ENCODE measurements around the gene OR10C1. TPM values are rescaled to one million over a fixed set of nuclear protein-coding genes. Genes with fewer than 3 reads are reported as not detected.

OR10C1 gene
- total RNA-seq, 1 experiment from 2014 or later = not detected

- no peak overlapping the region for H3K23ac ChIP-seq (ENCODE audit: insufficient read length, low read depth, low read length)
- H3K79me1 ChIP-seq (ENCODE audit: insufficient read depth, low read depth, low read length, poor library complexity, severe bottlenecking) = no peaks in the 10 kb centered on the region
- no peaks in the 10 kb centered on the region for H3K79me2 ChIP-seq (ENCODE audit: insufficient read depth, low read length)
- no peaks in the 10 kb centered on the region for H3K27me3 ChIP-seq (ENCODE audit: insufficient read depth, low read length)
- Mint-ChIP-seq H3K9me3 (peaks cover 3% of the 10 kb centered on the region in 2 experiments; a peak in 3 of 5 replicates), H3K4me3 (no peak overlapping the region), H3K4me1 (no peaks in the 10 kb centered on the region), H3K27me3 (ENCODE audit: low read depth) (no peaks in the 10 kb centered on the region; the same call in 1 of the 2 replicates), H3K36me3 (ENCODE audit: insufficient read depth in 1 of 3, low read depth in 3 of 3) (peaks cover 0 to 2% (median 0%) of the 10 kb centered on the region in 3 experiments; a peak in 1 of 7 replicates), H3K27ac (no peak overlapping the region)
- H2AFZ ChIP-seq (ENCODE audit: low read length) = no peak overlapping the region
- no peak for DNase-seq
- no peaks in the 10 kb centered on the region for H4K20me1 ChIP-seq (ENCODE audit: control insufficient read depth, insufficient read depth, insufficient read length)
- no peak overlapping the region for H4K5ac ChIP-seq (ENCODE audit: insufficient read length, low read depth, low read length)
- H3K18ac ChIP-seq (ENCODE audit: insufficient read length, low read depth, low read length) = no peak overlapping the region
- H3K4me1 ChIP-seq (ENCODE audit: insufficient read depth, low read length) = no peaks in the 10 kb centered on the region
- H2BK5ac ChIP-seq (ENCODE audit: insufficient read length, low read length) = no peak overlapping the region
- H4K91ac ChIP-seq (ENCODE audit: insufficient read length, low read depth, low read length) = no peak overlapping the region
- no peaks in the 10 kb centered on the region for H3K9me3 ChIP-seq (ENCODE audit: control insufficient read depth, low read depth, low read length)
- H4K8ac ChIP-seq (replicated peaks; ENCODE audit: insufficient read length, low read depth, low read length) = no peak overlapping the region
- no peak overlapping the region for H2BK120ac ChIP-seq (ENCODE audit: low read depth, low read length, poor library complexity, severe bottlenecking)
- no peak for TF ChIP-seq CTCF (conservative IDR thresholded peaks at IDR 0.05)
- no peak overlapping the region for H2AK5ac ChIP-seq (ENCODE audit: insufficient read length, low read length)
- no peak overlapping the region for H3K4ac ChIP-seq (ENCODE audit: low read depth, low read length)
- no peaks in the 10 kb centered on the region for H3K23me2 ChIP-seq (ENCODE audit: insufficient read length, low read depth, low read length, poor library complexity, severe bottlenecking)
- H3K9ac ChIP-seq (ENCODE audit: extremely low read depth, insufficient read length, low read length) = no peak overlapping the region
- no peak overlapping the region for H3K27ac ChIP-seq (ENCODE audit: insufficient read length, low read depth, low read length)
- no peak overlapping the region for H2BK20ac ChIP-seq (ENCODE audit: low read depth, low read length, poor library complexity, severe bottlenecking)
- no peak overlapping the region for H3K4me2 ChIP-seq (ENCODE audit: insufficient read depth, insufficient read length, low read length)
- H3T11ph ChIP-seq (ENCODE audit: low read length) = no peak overlapping the region
- H2BK12ac ChIP-seq (ENCODE audit: insufficient read length, low read depth, low read length) = no peak overlapping the region
- no peak overlapping the region for H3K56ac ChIP-seq (ENCODE audit: insufficient read length, low read depth, low read length)
- no CpG with 5 or more reads among the region's 1 CpG for whole genome bisulfite sequencing (ENCODE audit: extremely low coverage, insufficient read length, low lambda C conversion rate)
- H3K14ac ChIP-seq (ENCODE audit: insufficient read depth, low read length) = no peak overlapping the region
- H2BK15ac ChIP-seq (ENCODE audit: low read depth, low read length) = no peak overlapping the region
These were observed 44.6 kb downstream of the OR10C1 start for GRCh38 chr6:29483735-29484134.
